ENCODE results near the gene TMEM212.

TMEM212 gene

GRCh38 chr3:171817074-171817800 is 25.9 kb upstream of the TMEM212 start:
- no peak for TF ChIP-seq POLR2AphosphoS5 (IDR thresholded peaks at IDR 0.05; ENCODE audit: borderline replicate concordance, low read depth, low read length)
- no peak for TF ChIP-seq EZH2 (IDR thresholded peaks at IDR 0.05)
- no peak for TF ChIP-seq FOXP2 (optimal IDR thresholded peaks at IDR 0.05; ENCODE audit: control extremely low read depth, extremely low read length, insufficient read depth)
- Histone ChIP-seq H3K27ac (no peak overlapping the region), H3K4me3 (no peak overlapping the region), H3K9me3 (ENCODE audit: low read depth, low read length) (no peaks in the 10 kb centered on the region), H3K36me3 (ENCODE audit: insufficient read depth, low read length) (no peaks in the 10 kb centered on the region), H3K9ac (ENCODE audit: insufficient read length) (no peak overlapping the region)
- no peak for DNase-seq (ENCODE audit: low read depth, low spot score)

- Histone ChIP-seq H3K36me3 (ENCODE audit: insufficient read depth, low read length) (no peaks in the 10 kb centered on the region), H3K4me3 (no peak overlapping the region), H3K27ac (no peak overlapping the region), H3K9ac (ENCODE audit: insufficient read length) (no peak overlapping the region), H3K9me3 (ENCODE audit: low read depth, low read length) (no peaks in the 10 kb centered on the region)
- DNase-seq (ENCODE audit: low read depth, low spot score) = no peak
- TF ChIP-seq POLR2AphosphoS5 (IDR thresholded peaks at IDR 0.05; ENCODE audit: borderline replicate concordance, low read depth, low read length) (no peak), EZH2 (IDR thresholded peaks at IDR 0.05) (no peak), FOXP2 (optimal IDR thresholded peaks at IDR 0.05; ENCODE audit: control extremely low read depth, extremely low read length, insufficient read depth) (no peak)
These were observed 22.1 kb upstream of the TMEM212 start for GRCh38 chr3:171821044-171821443.

GRCh38 chr3:171821778-171822358 is 21.3 kb upstream of the TMEM212 start:
- H3K9me3 ChIP-seq (ENCODE audit: low read depth, low read length) = no peaks in the 10 kb centered on the region
- DNase-seq (ENCODE audit: low read depth, low spot score) = no peak
- no peak overlapping the region for H3K9ac ChIP-seq (ENCODE audit: insufficient read length)
- TF ChIP-seq FOXP2 (optimal IDR thresholded peaks at IDR 0.05; ENCODE audit: control extremely low read depth, extremely low read length, insufficient read depth) (no peak), EZH2 (IDR thresholded peaks at IDR 0.05) (no peak), POLR2AphosphoS5 (IDR thresholded peaks at IDR 0.05; ENCODE audit: borderline replicate concordance, low read depth, low read length) (no peak)
- H3K27ac ChIP-seq = no peak overlapping the region
- H3K4me3 ChIP-seq = no peak overlapping the region
- H3K36me3 ChIP-seq (ENCODE audit: insufficient read depth, low read length) = no peaks in the 10 kb centered on the region

- no peak overlapping the region for H3K9ac ChIP-seq (ENCODE audit: insufficient read length)
- H3K27ac ChIP-seq = no peak overlapping the region
- no peaks in the 10 kb centered on the region for H3K36me3 ChIP-seq (ENCODE audit: insufficient read depth, low read length)
- no peak for DNase-seq (ENCODE audit: low read depth, low spot score)
- no peak overlapping the region for H3K4me3 ChIP-seq
- no peaks in the 10 kb centered on the region for H3K9me3 ChIP-seq (ENCODE audit: low read depth, low read length)
- TF ChIP-seq FOXP2 (optimal IDR thresholded peaks at IDR 0.05; ENCODE audit: control extremely low read depth, extremely low read length, insufficient read depth) (no peak), EZH2 (IDR thresholded peaks at IDR 0.05) (no peak), POLR2AphosphoS5 (IDR thresholded peaks at IDR 0.05; ENCODE audit: borderline replicate concordance, low read depth, low read length) (no peak)
These were observed 20.6 kb upstream of the TMEM212 start for GRCh38 chr3:171822431-171823106.

- DNase-seq (ENCODE audit: low read depth, low spot score) = no peak
These were observed 19.0 kb upstream of the TMEM212 start for GRCh38 chr3:171824116-171824515.

GRCh38 chr3:171824824-171825221 is 18.3 kb upstream of the TMEM212 start:
- TF ChIP-seq FOXP2 (optimal IDR thresholded peaks at IDR 0.05; ENCODE audit: control extremely low read depth, extremely low read length, insufficient read depth) = no peak
- DNase-seq (ENCODE audit: low read depth, low spot score) = no peak

More at GRCh38 chr3:171824116-171824515, 19.0 kb upstream of the TMEM212 start:
- Histone ChIP-seq H3K36me3 (ENCODE audit: insufficient read depth, low read length) (no peaks in the 10 kb centered on the region), H3K27ac (no peak overlapping the region), H3K9ac (ENCODE audit: insufficient read length) (no peak overlapping the region), H3K9me3 (ENCODE audit: low read depth, low read length) (no peaks in the 10 kb centered on the region), H3K4me3 (no peak overlapping the region)
- TF ChIP-seq POLR2AphosphoS5 (IDR thresholded peaks at IDR 0.05; ENCODE audit: borderline replicate concordance, low read depth, low read length) (no peak), FOXP2 (optimal IDR thresholded peaks at IDR 0.05; ENCODE audit: control extremely low read depth, extremely low read length, insufficient read depth) (no peak), EZH2 (IDR thresholded peaks at IDR 0.05) (no peak)

GRCh38 chr3:171825222-171825828 is 17.8 kb upstream of the TMEM212 start:
- Histone ChIP-seq H3K9ac (ENCODE audit: insufficient read length) (no peak overlapping the region), H3K27ac (no peak overlapping the region), H3K9me3 (ENCODE audit: low read depth, low read length) (no peaks in the 10 kb centered on the region), H3K36me3 (ENCODE audit: insufficient read depth, low read length) (no peaks in the 10 kb centered on the region), H3K4me3 (no peak overlapping the region)
- no peak for DNase-seq (ENCODE audit: low read depth, low spot score)
- TF ChIP-seq FOXP2 (optimal IDR thresholded peaks at IDR 0.05; ENCODE audit: control extremely low read depth, extremely low read length, insufficient read depth) = no peak
- no peak for TF ChIP-seq POLR2AphosphoS5 (IDR thresholded peaks at IDR 0.05; ENCODE audit: borderline replicate concordance, low read depth, low read length)
- TF ChIP-seq EZH2 (IDR thresholded peaks at IDR 0.05) = no peak

More at GRCh38 chr3:171824824-171825221, 18.3 kb upstream of the TMEM212 start:
- Histone ChIP-seq H3K9me3 (ENCODE audit: low read depth, low read length) (no peaks in the 10 kb centered on the region), H3K27ac (no peak overlapping the region), H3K36me3 (ENCODE audit: insufficient read depth, low read length) (no peaks in the 10 kb centered on the region), H3K4me3 (no peak overlapping the region), H3K9ac (ENCODE audit: insufficient read length) (no peak overlapping the region)

GRCh38 chr3:171827385-171827784 is 15.8 kb upstream of the TMEM212 start:
- no peak overlapping the region for H3K9ac ChIP-seq (ENCODE audit: insufficient read length)
- DNase-seq (ENCODE audit: low read depth, low spot score) = no peak
- TF ChIP-seq FOXP2 (optimal IDR thresholded peaks at IDR 0.05; ENCODE audit: control extremely low read depth, extremely low read length, insufficient read depth) (no peak), EZH2 (IDR thresholded peaks at IDR 0.05) (no peak), POLR2AphosphoS5 (IDR thresholded peaks at IDR 0.05; ENCODE audit: borderline replicate concordance, low read depth, low read length) (no peak)

More at GRCh38 chr3:171827385-171827784, 15.8 kb upstream of the TMEM212 start:
- H3K36me3 ChIP-seq (ENCODE audit: insufficient read depth, low read length) = no peaks in the 10 kb centered on the region
- no peaks in the 10 kb centered on the region for H3K9me3 ChIP-seq (ENCODE audit: low read depth, low read length)
- no peak overlapping the region for H3K27ac ChIP-seq
- no peak overlapping the region for H3K4me3 ChIP-seq

All from SK-N-MC (cell line).